Occipital lobe (tissue), 2 donors: ENCODE measurements around the gene SELENOT. TPM values are rescaled to one million over a fixed set of nuclear protein-coding genes. Genes with fewer than 3 reads are reported as not detected.
"Not testable (repeated sequence)": the region's sequence is repeated elsewhere in the genome, so short reads cannot be mapped to it uniquely, and the experiment has no call there.

Experiments used
- DNase-seq: peaks from one replicate; lab custom pipeline; 2025; lab: John Stamatoyannopoulos, UW
- total RNA-seq: library from RNA; depleted of rRNA; stranded (reverse); fragments of >200 nt; gene quantifications from one replicate; pipeline ENCODE4 v1.2.3, GENCODE V29; 2014

SELENOT gene
- total RNA-seq: 103 TPM

GRCh38 chr3:150603153-150603979 is at the start of gene SELENOT:
Gene SELENOT, plus strand, starts transcription at chr3:150603321. Its CDS starts 42 bp downstream, at chr3:150603363.
- peak; percentile 92 for DNase-seq

GRCh38 chr3:150555859-150556436 is 47.2 kb upstream of the SELENOT start:
- no peak for DNase-seq

GRCh38 chr3:150556792-150557191 is 46.3 kb upstream of the SELENOT start:
- DNase-seq: no peak

GRCh38 chr3:150557725-150558124 is 45.4 kb upstream of the SELENOT start:
- DNase-seq: no peak

GRCh38 chr3:150564243-150564642 is 38.9 kb upstream of the SELENOT start:
- DNase-seq: no peak

- DNase-seq: no peak
Observed at GRCh38 chr3:150567328-150567727, 35.8 kb upstream of the SELENOT start.

- no peak for DNase-seq
Observed at GRCh38 chr3:150577855-150578254, 25.3 kb upstream of the SELENOT start.

GRCh38 chr3:150581174-150581573 is 21.9 kb upstream of the SELENOT start:
- no peak for DNase-seq

GRCh38 chr3:150582620-150583019 is 20.5 kb upstream of the SELENOT start:
- DNase-seq: no peak

- no peak for DNase-seq
Observed at GRCh38 chr3:150583028-150583427, 20.1 kb upstream of the SELENOT start.

- no peak for DNase-seq
Observed at GRCh38 chr3:150588027-150588830, 14.9 kb upstream of the SELENOT start.

- DNase-seq: no peak
Observed at GRCh38 chr3:150589759-150590158, 13.4 kb upstream of the SELENOT start.

GRCh38 chr3:150594150-150594549 is 9.0 kb upstream of the SELENOT start:
- DNase-seq: no peak

- DNase-seq: no peak
Observed at GRCh38 chr3:150597646-150598045, 5.5 kb upstream of the SELENOT start.

- DNase-seq: no peak
Observed at GRCh38 chr3:150599611-150600297, 3.4 kb upstream of the SELENOT start.

GRCh38 chr3:150600647-150601530 is 2.2 kb upstream of the SELENOT start:
- not testable (repeated sequence) for DNase-seq

- no peak for DNase-seq
Observed at GRCh38 chr3:150602426-150603152, 532 bp upstream of the SELENOT start.

GRCh38 chr3:150603980-150604319 is 829 bp downstream of the SELENOT start:
- no peak for DNase-seq

- DNase-seq: no peak
Observed at GRCh38 chr3:150605998-150606641, 3.0 kb downstream of the SELENOT start.
